ENCODE results near the gene DLX5.

Gene DLX5

DNA sequence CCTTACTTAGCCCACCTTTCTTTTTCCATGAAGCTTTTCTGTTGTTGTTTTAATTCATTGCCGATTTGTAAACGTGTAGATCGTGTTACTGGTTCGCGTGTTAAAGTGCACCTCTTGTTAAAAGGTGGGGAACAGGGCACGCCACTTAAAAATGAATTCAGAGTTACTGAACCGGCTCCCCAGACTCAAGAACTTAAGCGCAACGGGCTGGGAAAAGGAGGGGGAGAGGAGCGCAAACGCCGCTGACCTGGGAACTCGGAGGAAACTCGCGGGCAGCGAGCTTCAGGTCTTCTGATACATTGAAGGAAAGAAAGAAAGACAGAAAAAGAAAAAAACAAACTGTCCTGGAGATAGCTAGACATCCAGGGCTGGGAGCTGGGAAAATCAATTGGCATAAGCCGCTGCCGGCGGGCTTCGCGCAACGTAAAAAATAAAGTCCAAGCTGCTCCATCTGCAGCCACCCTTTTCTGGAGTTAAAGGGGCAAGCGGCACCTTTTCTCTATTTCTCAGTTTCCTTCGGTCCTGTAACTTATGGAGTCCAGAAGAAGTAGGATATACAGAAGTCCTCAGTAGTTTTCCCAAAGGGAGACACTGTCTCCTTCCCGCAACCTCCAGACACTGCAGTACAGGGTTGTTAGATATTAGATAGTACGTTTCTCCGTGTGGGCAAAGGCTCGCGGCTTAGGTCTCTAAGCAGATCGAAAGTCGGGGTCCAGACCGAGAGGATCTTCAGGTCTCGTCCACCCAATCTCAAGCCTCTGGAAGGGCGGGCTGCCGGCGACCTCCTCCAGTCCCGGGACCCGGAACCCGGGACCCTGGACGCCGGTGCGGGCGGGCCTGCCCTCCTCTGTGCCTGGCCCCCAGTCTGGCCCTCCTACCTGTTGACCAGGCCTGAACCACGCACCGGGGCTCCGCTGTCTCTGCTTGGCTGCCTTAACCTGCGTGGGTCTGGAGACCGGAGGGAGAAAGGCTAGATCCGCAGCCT lies 21.1 kb downstream of the DLX5 start:
- Histone ChIP-seq H3K27me3 (ENCODE audit: control insufficient read depth in 1 of 2, insufficient read depth in 2 of 2, low read length in 2 of 2) (peaks cover 65 to 89% of the 10 kb centered on the region in 2 donors), H3K27ac (ENCODE audit: low read length) (no peak overlapping the region), H3K9me3 (ENCODE audit: control insufficient read depth in 2 of 2, low read length in 2 of 2) (no peaks in the 10 kb centered on the region), H3K36me3 (ENCODE audit: control insufficient read depth in 2 of 2, insufficient read depth in 2 of 2, low read length in 2 of 2) (no peaks in the 10 kb centered on the region), H3K9ac (ENCODE audit: low read length in 2 of 2) (no peak overlapping the region), H3K4me3 (ENCODE audit: low read length in 2 of 2) (no peak overlapping the region), H3K4me1 (ENCODE audit: control insufficient read depth, insufficient read depth, low read length) (peaks cover 19% of the 10 kb centered on the region)

DNA sequence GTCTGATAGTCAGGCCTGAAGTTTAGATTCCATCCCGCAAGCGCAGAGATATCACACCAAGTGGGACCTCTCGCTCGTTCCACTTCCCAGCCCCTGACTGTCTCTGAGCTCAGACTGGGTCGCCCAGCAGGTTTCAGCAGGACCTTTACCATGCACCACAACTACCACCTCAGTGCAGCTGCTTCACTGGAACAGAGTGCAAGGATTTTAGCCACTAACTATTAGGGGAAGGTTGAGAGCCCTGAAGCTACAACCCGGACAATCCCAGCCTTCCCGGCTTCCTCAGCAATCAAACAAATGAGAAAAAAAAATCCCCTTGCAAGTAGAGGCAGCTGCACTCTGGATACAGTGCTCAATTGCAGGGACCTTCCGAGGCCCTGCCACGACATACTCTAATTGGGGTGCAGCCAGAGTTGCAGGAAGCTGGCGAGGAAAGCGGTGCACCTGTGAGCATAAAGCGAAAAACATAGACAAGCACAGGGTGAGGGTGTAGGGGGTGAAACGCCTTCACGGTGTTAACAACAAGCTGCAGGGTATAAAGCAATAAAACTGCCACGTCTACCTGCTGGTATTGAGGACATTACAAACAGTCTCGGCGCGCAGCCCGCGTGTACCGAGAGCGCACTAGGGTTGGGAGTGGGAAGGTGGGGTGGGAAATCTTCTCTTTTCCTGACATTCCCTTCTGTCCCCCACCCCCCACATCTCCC lies 21.9 kb downstream of the DLX5 start:
- Histone ChIP-seq H3K27me3 (ENCODE audit: control insufficient read depth in 1 of 2, insufficient read depth in 2 of 2, low read length in 2 of 2) (peaks cover 64 to 89% of the 10 kb centered on the region in 2 donors), H3K36me3 (ENCODE audit: control insufficient read depth in 2 of 2, insufficient read depth in 2 of 2, low read length in 2 of 2) (no peaks in the 10 kb centered on the region), H3K9ac (ENCODE audit: low read length in 2 of 2) (no peak overlapping the region), H3K9me3 (ENCODE audit: control insufficient read depth in 2 of 2, low read length in 2 of 2) (no peaks in the 10 kb centered on the region), H3K27ac (ENCODE audit: low read length) (no peak overlapping the region), H3K4me3 (ENCODE audit: low read length in 2 of 2) (no peak overlapping the region), H3K4me1 (ENCODE audit: control insufficient read depth, insufficient read depth, low read length) (peaks cover 19% of the 10 kb centered on the region)

DNA sequence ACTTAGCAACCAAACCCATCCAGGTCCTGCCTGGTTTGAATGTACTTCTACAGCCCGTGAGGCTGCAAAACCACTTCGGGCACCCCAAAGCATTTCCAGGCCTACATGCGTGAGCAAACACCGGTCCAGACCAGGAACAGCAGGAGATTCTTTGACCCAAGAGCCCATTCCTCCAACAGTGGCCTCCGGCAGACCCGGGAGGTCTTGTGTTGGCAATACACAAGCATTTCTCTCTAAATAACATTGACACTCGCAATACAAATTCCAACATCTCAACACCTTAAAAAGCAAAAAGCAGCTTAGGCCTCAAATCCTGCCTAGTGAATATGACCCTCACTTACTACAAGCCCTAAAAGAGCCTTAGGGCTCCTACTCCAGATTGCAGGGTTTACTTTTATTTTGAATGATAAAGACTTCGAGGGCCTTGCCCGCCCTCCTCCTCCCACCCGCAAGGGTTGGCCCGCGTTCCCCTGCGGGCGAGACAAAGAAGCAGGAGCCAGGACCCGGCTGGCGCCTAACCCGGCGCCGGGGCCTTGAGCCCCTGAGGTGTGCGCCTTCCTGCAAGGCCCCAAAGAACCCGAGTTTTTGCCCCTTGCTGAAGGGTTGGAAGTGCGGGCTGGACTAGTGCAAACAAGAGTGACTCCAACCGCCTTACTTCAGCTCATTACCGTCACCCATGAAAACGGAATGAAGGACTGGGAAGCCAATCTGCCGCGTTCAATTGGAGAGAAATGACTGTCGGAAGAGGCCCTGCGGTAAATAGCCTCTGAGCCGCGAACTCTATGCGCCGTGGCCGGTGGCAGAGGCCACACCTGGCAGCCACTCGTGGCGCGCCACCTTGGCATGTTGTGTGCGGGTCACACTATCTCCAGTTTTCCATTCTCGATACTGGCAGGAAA lies 22.7 kb downstream of the DLX5 start:
- no peak overlapping the region for H3K9ac ChIP-seq (ENCODE audit: low read length in 2 of 2)
- H3K27me3 ChIP-seq (ENCODE audit: control insufficient read depth in 1 of 2, insufficient read depth in 2 of 2, low read length in 2 of 2) = peaks cover 63 to 90% of the 10 kb centered on the region in 2 donors
- no peak overlapping the region for H3K4me3 ChIP-seq (ENCODE audit: low read length in 2 of 2)
- no peaks in the 10 kb centered on the region for H3K36me3 ChIP-seq (ENCODE audit: control insufficient read depth in 2 of 2, insufficient read depth in 2 of 2, low read length in 2 of 2)
- H3K27ac ChIP-seq (ENCODE audit: low read length) = no peak overlapping the region
- H3K9me3 ChIP-seq (ENCODE audit: control insufficient read depth in 2 of 2, low read length in 2 of 2) = no peaks in the 10 kb centered on the region
- H3K4me1 ChIP-seq (ENCODE audit: control insufficient read depth, insufficient read depth, low read length) = peaks cover 22% of the 10 kb centered on the region

DNA sequence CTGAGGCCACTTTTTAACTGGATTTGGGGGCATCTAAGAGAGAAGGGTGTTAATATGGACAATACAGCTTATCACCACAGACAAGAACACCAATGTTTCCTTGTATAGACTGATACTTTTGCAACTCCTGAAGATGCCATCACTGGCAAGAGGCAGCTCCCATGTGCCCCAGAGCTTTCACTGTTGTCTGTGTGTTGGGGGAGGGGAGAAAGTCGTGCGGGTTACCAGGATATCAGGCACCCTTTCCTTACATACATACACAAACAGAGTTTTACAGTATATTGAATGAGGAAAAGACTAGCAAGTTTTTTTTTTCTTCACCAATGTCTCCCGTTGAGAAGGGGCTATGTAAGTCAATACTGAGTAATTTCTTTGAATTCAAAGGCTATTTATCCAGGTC lies 23.4 kb downstream of the DLX5 start:
- Histone ChIP-seq H3K27ac (ENCODE audit: low read length) (no peak overlapping the region), H3K9ac (ENCODE audit: low read length in 2 of 2) (no peak overlapping the region), H3K4me3 (ENCODE audit: low read length in 2 of 2) (no peak overlapping the region), H3K36me3 (ENCODE audit: control insufficient read depth in 2 of 2, insufficient read depth in 2 of 2, low read length in 2 of 2) (no peaks in the 10 kb centered on the region), H3K4me1 (ENCODE audit: control insufficient read depth, insufficient read depth, low read length) (peaks cover 17% of the 10 kb centered on the region), H3K9me3 (ENCODE audit: control insufficient read depth in 2 of 2, low read length in 2 of 2) (no peaks in the 10 kb centered on the region), H3K27me3 (ENCODE audit: control insufficient read depth in 1 of 2, insufficient read depth in 2 of 2, low read length in 2 of 2) (peaks cover 64 to 92% of the 10 kb centered on the region in 2 donors)

DNA sequence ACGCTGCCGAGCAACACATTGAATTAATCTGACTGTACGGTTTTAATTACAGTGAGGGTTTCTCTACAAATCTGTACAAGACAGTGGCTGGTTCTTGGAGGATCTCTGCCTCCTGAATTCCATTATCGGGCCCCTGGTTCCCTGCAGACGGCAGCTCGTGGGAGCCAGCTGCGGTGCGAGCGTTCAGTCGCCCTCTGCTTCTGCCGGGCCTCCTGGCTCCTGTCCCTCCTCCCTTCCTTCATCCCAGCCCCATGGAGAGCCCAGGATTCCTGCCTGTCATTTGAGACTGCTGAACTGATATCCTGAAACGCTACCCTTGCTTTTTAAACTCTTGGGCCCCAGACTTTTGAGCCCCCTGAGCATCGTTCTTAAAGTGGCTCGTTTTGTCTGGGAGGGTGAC lies 25.9 kb downstream of the DLX5 start:
- Histone ChIP-seq H3K27me3 (ENCODE audit: control insufficient read depth in 1 of 2, insufficient read depth in 2 of 2, low read length in 2 of 2) (peaks cover 72 to 94% of the 10 kb centered on the region in 2 donors), H3K4me3 (ENCODE audit: low read length in 2 of 2) (no peak overlapping the region)

DNA sequence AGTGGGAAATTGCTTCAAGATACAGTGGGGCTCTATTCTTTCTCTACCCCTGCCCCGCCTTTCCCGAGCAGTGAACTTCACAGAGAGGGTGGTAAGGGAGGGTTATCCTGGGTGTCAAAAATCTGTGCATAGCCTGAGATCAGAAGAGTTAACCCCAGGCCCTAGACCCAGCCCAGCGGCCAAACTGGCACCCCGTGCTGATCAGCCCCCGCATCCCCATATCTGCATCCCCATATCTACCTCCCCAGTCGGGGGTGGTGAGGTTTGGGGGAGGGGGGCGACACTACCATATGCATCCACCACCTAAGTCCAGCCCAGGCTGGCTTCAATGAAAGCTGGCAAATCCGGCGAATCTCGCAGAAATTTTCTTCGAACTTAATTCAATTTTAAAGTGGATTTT lies 26.3 kb downstream of the DLX5 start:
- Histone ChIP-seq H3K36me3 (ENCODE audit: control insufficient read depth in 2 of 2, insufficient read depth in 2 of 2, low read length in 2 of 2) (no peaks in the 10 kb centered on the region), H3K27ac (ENCODE audit: low read length) (no peak overlapping the region), H3K9me3 (ENCODE audit: control insufficient read depth in 2 of 2, low read length in 2 of 2) (no peaks in the 10 kb centered on the region), H3K27me3 (ENCODE audit: control insufficient read depth in 1 of 2, insufficient read depth in 2 of 2, low read length in 2 of 2) (peaks cover 72 to 94% of the 10 kb centered on the region in 2 donors), H3K9ac (ENCODE audit: low read length in 2 of 2) (no peak overlapping the region), H3K4me3 (ENCODE audit: low read length in 2 of 2) (no peak overlapping the region), H3K4me1 (ENCODE audit: control insufficient read depth, insufficient read depth, low read length) (peaks cover 3% of the 10 kb centered on the region)

More for the DNA sequence above, 25.9 kb downstream of the DLX5 start:
- Histone ChIP-seq H3K36me3 (ENCODE audit: control insufficient read depth in 2 of 2, insufficient read depth in 2 of 2, low read length in 2 of 2) (no peaks in the 10 kb centered on the region), H3K4me1 (ENCODE audit: control insufficient read depth, insufficient read depth, low read length) (peaks cover 3% of the 10 kb centered on the region), H3K9me3 (ENCODE audit: control insufficient read depth in 2 of 2, low read length in 2 of 2) (no peaks in the 10 kb centered on the region), H3K9ac (ENCODE audit: low read length in 2 of 2) (no peak overlapping the region), H3K27ac (ENCODE audit: low read length) (no peak overlapping the region)

DNA sequence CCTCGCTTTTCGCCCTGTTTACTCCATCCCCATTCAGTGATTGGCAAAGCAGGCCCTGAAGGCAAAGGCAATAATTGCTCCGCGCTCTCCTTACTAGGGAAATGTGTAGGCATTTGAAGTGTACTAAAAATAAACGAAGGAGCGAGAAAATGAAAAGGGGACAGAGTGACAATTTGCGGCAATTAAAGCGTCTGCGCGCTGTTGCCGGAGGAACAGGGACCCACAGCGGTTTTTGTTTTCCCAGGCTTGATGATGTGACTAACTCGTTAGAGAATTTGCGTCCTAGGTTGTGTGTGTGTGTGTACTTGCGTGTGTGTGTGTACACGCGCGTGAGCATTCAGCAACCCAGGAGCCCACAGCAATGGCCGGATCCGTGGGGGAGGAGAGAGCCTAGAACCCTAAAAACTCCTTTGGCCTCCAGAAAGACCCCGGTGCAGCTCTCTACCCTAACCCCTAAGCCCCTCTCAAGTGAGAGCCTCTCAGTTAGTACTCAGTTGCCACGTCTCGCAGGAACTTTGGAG lies 27.1 kb downstream of the DLX5 start:
- Histone ChIP-seq H3K9me3 (ENCODE audit: control insufficient read depth in 2 of 2, low read length in 2 of 2) (no peaks in the 10 kb centered on the region), H3K27me3 (ENCODE audit: control insufficient read depth in 1 of 2, insufficient read depth in 2 of 2, low read length in 2 of 2) (peaks cover 73 to 94% of the 10 kb centered on the region in 2 donors), H3K9ac (ENCODE audit: low read length in 2 of 2) (no peak overlapping the region), H3K4me3 (ENCODE audit: low read length in 2 of 2) (no peak overlapping the region), H3K36me3 (ENCODE audit: control insufficient read depth in 2 of 2, insufficient read depth in 2 of 2, low read length in 2 of 2) (no peaks in the 10 kb centered on the region), H3K4me1 (ENCODE audit: control insufficient read depth, insufficient read depth, low read length) (peaks cover 6% of the 10 kb centered on the region), H3K27ac (ENCODE audit: low read length) (no peak overlapping the region)

DNA sequence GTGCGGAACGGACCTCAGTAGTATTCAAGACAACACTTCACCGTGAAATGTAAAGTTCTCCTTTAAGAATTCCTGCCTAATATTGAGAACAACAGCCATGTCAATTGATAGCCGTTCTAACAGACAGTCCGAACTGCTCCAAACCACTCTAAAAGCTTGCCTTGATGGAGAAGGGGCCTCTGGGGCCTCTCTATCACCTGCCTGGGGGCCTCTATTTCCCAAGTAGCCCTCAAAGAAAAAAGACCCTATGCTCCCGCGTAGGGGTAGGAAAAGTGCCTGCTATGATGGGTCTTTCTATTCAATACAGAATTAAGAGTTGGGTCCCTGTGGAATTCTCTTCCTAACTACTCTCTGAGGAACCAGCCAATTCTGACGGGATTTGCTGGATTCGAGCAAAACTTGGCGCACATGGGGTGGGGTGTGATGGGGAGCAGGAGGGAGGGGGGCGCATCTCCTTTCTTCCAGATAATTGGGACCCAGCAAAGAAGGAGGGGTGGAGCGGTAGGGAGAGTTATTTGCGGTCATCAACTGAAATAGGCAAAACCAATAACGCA lies 27.6 kb downstream of the DLX5 start:
- no peak overlapping the region for H3K9ac ChIP-seq (ENCODE audit: low read length in 2 of 2)
- H3K27ac ChIP-seq (ENCODE audit: low read length) = no peak overlapping the region
- H3K4me1 ChIP-seq (ENCODE audit: control insufficient read depth, insufficient read depth, low read length) = peaks cover 11% of the 10 kb centered on the region
- H3K36me3 ChIP-seq (ENCODE audit: control insufficient read depth in 2 of 2, insufficient read depth in 2 of 2, low read length in 2 of 2) = no peaks in the 10 kb centered on the region
- H3K9me3 ChIP-seq (ENCODE audit: control insufficient read depth in 2 of 2, low read length in 2 of 2) = no peaks in the 10 kb centered on the region
- no peak overlapping the region for H3K4me3 ChIP-seq (ENCODE audit: low read length in 2 of 2)
- H3K27me3 ChIP-seq (ENCODE audit: control insufficient read depth in 1 of 2, insufficient read depth in 2 of 2, low read length in 2 of 2) = peaks cover 73 to 94% of the 10 kb centered on the region in 2 donors

DNA sequence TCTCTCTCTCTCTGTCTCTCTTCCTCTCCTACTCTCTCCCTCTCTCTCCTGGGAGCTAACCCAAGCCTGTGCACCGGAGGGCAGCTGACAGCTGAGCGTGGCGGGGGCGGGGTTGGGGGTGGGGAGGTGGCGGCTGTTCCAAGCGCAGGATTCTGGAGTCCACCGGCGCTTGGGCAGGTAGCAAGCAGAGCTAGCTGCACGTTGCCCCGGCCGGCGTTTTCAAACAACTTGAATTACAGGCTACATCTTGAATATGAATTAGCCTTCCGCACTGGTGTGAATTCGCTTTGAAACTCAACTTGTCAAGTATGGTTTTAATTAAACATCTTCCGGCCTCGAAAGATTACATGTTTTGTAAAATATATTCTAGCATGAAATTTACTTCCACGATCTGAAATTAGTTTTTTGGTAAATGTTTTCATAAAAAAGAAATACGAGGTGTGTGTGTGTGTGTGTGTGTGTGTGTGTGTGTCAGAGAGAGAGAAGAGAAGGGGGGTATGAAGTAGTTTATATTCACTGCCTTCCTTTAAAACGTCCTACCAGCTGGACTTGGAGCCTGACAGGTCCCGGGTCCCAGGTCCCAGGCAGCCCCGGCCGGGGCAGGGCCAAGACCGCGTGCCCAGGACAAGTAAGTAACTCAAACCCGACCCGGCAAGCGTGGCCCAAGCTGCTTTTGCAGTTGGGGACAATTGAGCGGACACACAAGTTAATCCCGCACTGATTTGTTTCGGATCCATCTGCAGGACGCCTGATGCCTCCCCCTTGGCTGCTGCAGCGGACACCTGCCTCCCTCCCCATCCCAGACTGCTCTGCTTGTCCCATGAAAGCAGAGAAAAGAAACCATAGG lies 28.3 kb downstream of the DLX5 start:
- Histone ChIP-seq H3K9me3 (ENCODE audit: control insufficient read depth in 2 of 2, low read length in 2 of 2) (no peaks in the 10 kb centered on the region), H3K27me3 (ENCODE audit: control insufficient read depth in 1 of 2, insufficient read depth in 2 of 2, low read length in 2 of 2) (peaks cover 70 to 93% of the 10 kb centered on the region in 2 donors), H3K27ac (ENCODE audit: low read length) (no peak overlapping the region), H3K36me3 (ENCODE audit: control insufficient read depth in 2 of 2, insufficient read depth in 2 of 2, low read length in 2 of 2) (no peaks in the 10 kb centered on the region), H3K4me3 (ENCODE audit: low read length in 2 of 2) (no peak overlapping the region), H3K9ac (ENCODE audit: low read length in 2 of 2) (no peak overlapping the region), H3K4me1 (ENCODE audit: control insufficient read depth, insufficient read depth, low read length) (peaks cover 12% of the 10 kb centered on the region)
